Erythroblast (primary cell): ENCODE measurements around the gene FMN1.

ENCODE experiments used
- DNase-seq, 2 experiments: peaks; one replicate each; lab custom pipeline; 2025; lab: John Stamatoyannopoulos, UW
- GATA1 ChIP-seq: IDR thresholded peaks from 2 replicates; pipeline ENCODE4 v1.6.1; 2011; ENCODE audit warnings: low read depth, mild to moderate bottlenecking, control low read depth, low read length, moderate library complexity
- POLR2A ChIP-seq: IDR thresholded peaks from 2 replicates; pipeline ENCODE4 v1.6.1; 2011; ENCODE audit warnings: mild to moderate bottlenecking, low read length

Gene FMN1

DNA sequence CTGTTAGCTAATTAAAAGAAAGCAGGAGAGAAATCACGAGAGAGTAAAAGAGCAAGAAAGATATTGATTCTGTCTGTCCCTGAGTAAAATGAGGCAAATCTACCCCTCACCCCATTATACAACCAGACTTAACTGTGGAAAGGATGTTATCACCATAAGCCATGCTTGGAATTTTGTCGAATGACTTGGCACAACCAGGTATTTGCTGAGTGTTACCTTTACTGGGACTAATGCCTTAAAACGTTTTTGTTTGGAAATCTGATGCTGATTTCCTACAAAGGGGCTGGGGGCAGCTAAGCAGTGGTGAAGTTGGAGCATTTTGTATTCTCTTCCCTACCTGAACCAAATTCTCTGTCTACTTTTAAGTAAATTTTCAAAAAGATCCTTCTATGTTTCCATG lies 265.6 kb downstream of the FMN1 start:
- TF ChIP-seq GATA1 (no peak), POLR2A (no peak)
- DNase-seq = no peak

DNA sequence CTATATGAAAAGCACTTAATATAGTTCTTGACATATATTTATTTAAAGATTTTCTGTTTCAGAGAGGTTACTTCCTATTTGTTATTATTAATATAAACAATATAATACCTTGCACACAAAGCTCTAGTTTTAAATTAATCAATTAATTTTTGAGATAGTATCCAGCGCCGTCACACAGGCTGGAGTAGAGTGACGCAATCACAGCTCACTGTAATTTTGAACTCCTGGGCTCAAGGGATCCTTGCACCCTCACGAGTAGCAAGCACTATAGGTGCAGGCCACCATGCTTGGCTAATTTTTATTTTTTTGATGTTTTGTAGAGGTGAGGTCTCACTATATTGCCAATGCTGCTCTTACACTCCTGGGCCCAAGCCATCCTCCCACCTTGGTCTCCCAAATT lies 267.4 kb downstream of the FMN1 start:
- TF ChIP-seq POLR2A (no peak), GATA1 (no peak)
- DNase-seq = no peak

DNA sequence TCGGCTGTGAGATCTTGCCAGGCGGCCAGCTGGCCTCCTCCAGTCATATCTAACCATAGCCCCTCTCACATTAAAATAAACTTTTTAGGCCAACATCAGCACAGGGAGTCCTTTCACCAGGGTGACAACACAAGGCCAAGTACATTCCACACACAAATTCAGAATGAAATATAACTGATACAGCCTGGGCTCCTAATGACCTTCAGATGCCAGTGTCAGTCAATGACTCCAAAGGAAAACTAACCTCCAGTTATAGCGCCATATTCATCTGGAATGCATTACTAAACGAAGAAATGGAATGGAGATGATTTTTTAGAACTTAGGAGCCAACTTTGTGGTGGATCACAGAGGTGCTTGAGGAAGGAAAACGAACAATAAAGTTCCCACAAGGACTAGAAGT lies 271.3 kb downstream of the FMN1 start:
- no peak for DNase-seq
- TF ChIP-seq POLR2A = no peak
- TF ChIP-seq GATA1 = no peak

DNA sequence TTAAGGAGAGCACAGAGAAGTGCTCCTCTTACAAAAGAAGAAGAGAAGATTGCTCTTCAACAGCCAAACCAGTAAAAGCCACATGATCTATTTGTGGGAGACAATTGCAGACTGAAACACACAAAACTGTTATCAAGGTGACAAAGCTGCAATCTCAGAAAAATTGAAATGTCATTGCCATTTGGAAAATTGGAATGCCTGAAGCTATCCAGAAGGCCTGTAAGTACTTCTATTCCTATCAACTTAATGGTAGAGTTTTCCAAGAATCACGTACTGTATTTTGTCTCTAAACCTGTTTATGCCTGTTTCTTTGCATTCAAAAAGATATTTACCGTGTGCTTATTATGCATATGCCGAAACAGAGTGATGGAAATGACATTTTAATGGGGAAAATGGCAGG lies 272.0 kb downstream of the FMN1 start:
- DNase-seq = no peak
- TF ChIP-seq POLR2A (no peak), GATA1 (no peak)

DNA sequence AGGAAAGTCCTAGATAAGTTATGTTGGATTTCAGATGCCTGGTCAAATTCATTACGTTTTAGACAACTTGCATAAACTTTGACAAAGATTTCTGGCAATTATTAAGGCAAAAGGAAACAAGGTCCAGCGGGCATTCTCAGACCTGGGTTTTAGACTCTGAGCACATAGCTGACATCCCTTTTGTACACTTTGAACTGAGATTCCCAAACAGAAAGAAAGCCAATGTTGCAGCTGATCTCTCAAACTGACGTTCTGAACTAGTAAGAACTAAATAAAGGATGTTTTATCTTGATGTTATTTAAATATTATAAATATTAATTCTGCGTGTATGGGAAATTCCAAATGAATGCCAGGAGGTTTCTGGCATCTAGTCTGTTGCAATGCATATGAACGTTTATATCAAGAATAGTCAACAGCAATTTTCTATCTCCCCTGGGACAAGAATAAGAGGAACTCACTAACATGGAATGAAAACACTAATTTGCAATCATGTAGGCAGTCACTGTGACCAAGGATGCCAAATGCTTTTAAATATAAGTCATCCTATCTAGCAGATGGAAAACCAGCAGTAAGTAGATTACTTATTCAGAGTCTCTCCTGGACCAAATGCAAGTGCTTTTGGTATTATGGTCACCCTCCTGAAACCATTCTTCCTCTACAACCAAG lies 274.6 kb downstream of the FMN1 start:
- TF ChIP-seq POLR2A (no peak), GATA1 (no peak)
- no peak for DNase-seq

DNA sequence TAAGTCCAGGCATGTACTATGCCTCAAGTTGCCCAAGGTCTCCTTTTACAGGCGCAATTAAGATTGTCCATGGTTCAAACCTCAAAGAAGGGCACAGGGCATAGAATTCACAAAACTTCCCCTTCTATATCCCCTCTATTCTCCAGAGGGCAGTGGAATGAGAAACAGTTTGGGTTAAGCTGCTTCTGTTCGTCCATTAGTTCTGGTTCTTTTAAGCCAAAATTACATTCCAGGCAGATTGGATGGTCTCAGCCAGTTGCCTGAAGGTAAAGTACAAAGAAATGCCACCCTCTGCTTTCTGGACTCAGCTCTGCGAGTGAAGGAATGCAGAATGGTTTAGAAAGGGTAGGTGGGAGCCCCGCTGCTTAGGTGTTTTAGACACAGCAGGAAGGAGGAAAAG lies 276.0 kb downstream of the FMN1 start:
- TF ChIP-seq GATA1 = no peak
- no peak for TF ChIP-seq POLR2A
- DNase-seq = no peak

DNA sequence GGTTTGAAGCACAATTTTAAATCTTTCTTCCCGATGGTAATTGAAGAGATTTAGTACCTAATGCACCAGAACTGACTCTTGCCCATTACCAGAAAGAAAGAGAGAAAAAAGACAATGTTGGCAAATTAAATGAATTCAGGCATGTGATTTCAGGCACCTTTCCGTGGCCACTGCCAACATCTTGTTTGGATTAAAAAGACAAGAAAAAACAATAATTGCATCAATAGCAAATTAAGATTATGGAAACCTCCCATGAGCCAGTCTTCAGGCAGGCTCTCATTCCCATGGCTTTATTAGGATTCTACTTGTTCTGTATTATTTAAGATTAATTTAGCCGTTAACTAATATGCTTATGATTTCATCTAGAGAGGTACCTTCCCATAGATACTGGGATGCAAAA lies 283.7 kb downstream of the FMN1 start:
- no peak for DNase-seq

DNA sequence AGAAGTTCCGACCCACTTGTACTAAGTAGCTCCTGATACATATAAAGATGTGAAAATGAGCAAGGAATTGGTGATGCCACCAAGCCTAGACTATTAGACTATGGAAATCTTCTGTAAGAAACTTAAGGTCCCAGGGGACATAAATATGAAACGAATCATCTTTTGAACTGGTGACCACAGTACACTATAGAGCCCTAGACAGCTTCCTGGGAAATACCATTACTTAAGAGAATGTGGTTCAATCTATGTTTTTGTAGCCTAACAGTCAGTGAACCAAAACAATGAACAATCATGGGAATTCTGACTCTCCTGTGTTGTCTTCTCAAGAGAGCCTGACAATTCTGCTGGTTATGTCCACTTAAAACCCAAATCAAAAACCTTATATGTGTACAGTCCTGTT lies 285.1 kb downstream of the FMN1 start:
- TF ChIP-seq POLR2A = no peak
- no peak for TF ChIP-seq GATA1
- DNase-seq = no peak

More for the DNA sequence above, 283.7 kb downstream of the FMN1 start:
- TF ChIP-seq GATA1 = no peak
- no peak for TF ChIP-seq POLR2A

DNA sequence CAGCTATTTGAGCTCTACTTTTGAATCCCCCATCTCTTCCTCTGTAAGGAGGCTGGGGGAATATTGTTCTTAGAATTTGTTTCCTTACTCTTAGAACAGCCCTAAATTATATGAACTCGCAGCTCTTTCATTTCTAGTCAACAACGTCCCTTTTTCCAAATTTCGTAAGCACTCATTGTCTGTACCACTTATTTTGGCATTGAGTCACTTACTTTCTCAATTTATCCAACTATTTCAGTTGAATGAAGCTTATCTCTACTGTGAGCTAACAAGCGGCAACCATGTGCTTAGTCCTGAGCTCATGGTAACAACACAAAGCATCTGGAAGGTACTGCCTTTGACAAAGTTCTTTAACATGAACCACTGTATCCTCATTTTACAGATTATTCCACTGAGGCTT lies 285.6 kb downstream of the FMN1 start:
- no peak for TF ChIP-seq GATA1
- no peak for TF ChIP-seq POLR2A
- DNase-seq = no peak

DNA sequence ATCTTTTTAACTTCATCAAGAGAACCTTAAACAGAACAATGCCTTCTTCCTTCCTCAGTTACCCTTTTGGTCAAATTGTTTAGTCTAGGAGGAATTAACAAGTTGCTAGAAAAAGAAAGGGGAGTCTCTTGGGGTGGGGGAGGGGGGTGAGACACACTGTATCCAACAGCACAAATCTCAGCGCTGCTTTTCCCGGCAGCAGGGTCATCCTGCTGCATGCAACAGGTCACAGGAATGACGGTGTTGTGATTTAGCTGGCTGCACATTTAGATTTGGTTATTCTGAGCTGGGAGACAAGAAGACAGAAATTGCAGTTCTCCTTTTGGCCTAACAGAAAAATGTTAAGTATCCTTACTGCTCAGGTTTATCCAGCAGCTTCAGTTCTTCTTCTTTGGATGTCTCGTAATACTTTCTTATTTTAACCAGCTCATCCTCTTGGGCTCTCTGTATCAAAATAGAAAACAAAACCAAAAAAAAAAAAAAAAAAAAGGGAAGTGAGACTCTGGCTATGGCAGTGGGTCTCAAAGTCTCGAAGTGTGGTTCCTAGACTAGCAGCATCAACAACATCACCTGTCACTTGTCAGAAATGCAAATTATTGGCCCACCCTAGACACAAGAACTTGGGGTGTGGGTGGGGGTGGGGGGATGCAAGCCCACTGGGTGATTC lies 286.2 kb downstream of the FMN1 start:
- TF ChIP-seq POLR2A (no peak), GATA1 (no peak)
- no peak for DNase-seq

DNA sequence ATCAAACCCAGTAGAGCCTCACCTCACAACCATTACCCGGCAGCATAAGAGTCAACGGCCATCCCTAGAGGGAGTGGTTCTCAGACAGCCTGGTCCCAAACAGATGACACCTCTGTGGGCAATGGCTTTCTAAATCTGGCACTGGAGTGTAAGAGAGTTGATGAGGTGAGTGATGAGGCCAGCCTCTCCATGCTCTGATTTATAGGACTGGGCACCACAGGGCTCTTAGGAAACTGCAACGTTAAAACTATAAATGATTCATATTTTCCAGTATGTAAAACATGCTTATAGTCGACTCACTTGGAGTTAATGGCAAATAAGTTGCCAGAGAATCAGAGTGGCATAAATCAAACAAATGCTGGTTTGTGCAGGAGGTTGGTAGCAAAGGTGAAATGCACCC lies 289.0 kb downstream of the FMN1 start:
- TF ChIP-seq GATA1 (no peak), POLR2A (no peak)
- no peak for DNase-seq

DNA sequence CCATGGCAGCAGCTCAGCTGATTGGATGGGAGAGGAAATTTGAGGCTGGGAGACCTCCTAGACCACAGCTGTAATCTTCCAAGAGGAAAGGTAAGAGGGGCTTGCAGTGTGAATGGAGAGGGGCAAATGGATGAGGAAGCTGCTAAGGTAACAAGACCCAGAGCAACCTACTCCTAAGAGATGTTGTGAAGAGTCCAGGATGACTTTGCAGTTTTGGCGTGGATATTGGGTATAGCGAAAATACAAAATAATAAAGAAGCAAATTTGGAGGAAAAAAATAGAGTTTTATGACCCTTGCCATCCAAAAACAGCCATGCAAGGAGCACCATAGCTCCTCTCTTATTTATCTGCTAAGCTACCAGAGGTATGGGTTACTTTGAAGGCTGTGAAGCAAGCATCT lies 290.1 kb downstream of the FMN1 start:
- TF ChIP-seq GATA1 (no peak), POLR2A (no peak)

DNA sequence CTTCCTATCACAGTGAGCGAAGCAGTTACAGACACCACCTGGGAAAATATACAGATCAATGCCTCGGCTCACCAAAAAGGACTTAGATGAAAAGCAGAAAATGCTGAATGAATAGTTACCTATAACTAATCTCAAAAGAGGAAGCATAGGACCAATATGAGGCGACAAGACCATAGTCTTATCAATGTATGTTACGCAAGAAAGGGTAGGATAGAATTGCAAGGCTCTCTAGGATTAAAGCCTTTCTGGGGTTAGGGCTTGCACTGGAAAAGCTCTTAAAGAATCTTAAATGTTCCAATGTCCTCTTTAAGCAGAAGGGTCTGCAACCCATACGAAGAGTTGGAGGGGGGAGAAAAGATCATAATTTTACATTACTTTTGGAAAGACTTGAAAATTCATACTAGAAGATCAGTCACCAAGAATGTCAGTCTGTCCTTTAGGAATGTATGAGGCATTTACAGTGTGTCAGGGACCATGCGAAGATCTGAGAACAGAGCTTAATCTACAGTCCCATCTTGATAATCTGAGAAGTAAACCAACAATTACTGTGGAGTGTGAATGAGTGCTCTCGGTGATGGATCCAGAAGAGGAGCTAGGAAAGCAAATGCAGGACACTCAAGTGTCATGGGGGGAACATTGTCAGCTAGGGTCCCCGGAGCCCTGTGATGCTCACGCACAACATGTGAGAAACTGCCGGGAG lies 290.8 kb downstream of the FMN1 start:
- TF ChIP-seq POLR2A (no peak), GATA1 (no peak)
- DNase-seq = no peak

More for the DNA sequence above, 290.1 kb downstream of the FMN1 start:
- no peak for DNase-seq

DNA sequence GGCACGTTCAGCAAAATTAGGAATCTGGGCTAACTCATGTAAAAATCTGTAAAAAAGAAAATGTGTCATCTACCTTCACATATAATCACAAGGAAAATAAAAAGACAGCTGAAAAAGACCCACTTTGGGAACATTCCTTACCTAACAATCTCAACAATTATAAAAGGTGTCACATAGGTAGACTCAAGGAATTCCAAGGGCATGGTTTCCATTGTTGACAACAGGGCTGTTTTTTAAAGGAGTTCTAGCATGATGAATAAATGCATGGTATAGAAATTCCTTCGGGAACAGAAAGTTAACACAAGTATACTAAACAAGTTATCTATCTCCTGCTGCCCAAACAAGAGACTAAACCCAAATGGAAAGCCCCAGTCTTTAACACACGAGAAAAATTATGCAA lies 292.5 kb downstream of the FMN1 start:
- DNase-seq = no peak
- TF ChIP-seq POLR2A (no peak), GATA1 (no peak)

DNA sequence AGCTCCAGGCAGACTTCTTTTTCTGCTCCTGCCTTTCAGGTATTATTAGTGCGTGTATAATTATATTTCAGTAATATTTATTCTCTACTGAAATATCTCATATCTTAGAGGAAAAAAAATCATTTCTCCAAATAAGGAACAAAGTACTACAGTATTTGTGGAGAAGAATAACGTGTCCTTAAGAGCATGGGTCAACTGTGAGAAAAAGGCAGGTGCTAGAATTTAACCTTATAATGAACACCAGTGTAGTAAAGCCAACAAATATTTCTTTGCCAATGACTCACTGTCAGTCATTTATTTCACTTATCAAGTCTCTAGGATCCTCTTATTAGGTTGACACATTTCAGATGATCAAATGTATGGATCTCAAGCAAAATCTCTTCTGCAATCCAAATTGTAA lies 293.3 kb downstream of the FMN1 start:
- TF ChIP-seq GATA1 = no peak
- TF ChIP-seq POLR2A = no peak
- no peak for DNase-seq

DNA sequence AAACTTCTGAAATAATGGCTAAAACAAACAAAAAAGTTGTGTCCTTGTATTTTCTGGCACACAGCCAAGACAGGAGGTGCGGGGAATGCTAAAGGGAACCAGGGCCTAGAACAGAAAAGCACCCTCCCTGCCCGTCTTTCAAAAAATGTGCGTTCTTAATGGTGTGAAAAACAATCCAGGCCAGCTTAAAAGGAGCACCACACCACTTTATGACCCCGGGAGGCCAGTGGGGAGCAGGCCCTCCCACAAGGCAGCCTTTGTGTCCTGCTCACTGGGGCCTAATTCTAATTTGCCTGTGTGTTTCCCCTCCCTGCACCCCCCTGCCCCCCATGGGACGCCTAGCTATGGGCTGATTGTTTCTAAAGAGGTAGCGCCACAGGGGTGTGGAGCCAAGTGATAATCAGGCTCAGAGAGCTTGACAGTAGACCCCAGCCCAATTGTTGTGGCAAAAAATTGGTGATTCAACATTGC lies 295.4 kb downstream of the FMN1 start:
- no peak for DNase-seq
- no peak for TF ChIP-seq POLR2A
- TF ChIP-seq GATA1 = no peak
